HCT116 (cell line): ENCODE measurements around the gene RYR3. TPM values are rescaled to one million over a fixed set of nuclear protein-coding genes. Genes with fewer than 3 reads are reported as not detected.

Source experiments
- ATAC-seq: fragments of 200-7000 bp; cut with Tn5 transposase; 2 replicates; pipeline ENCODE4 v1.9.1; 2020; ENCODE audit warnings: mild to moderate bottlenecking, moderate library complexity
- BruUV-seq: library from RNA; stranded (reverse); fragments of 400-500 nt; replicated peaks from 2 replicates; lab custom pipeline; 2021; lab: Mats Ljungman, UMichigan
- CTCF ChIA-PET: fragments of 300-600 bp; sonication (Branson Sonifier 250); formaldehyde crosslinking; loops from one replicate; lab custom pipeline; 2021; ENCODE audit warnings: antibody characterized with exemption; lab: Charles Lee
- POLR2A ChIA-PET: fragments of 300-600, 350-600 bp; sonication (Branson Sonifier 250); formaldehyde crosslinking; loops from one replicate; lab custom pipeline; 2021; ENCODE audit warnings: antibody characterized with exemption; lab: Charles Lee
- RAD21 ChIA-PET, 2 experiments: fragments of 300-600 bp; sonication (Branson Sonifier 250); formaldehyde crosslinking; loops; one replicate each; lab custom pipeline; 2023; ENCODE audit warnings: low total read pairs in 2 of 2; ENCODE audit not compliant: uncharacterized antibody in 2 of 2, unreplicated experiment in 2 of 2, low non-redundant PET in 1 of 2; lab: Charles Lee
- DNase-seq: peaks from one replicate; pipeline ENCODE4 v3.0.0-alpha.2; 2010; ENCODE audit warnings: low read depth, low spot score
- H2AFZ ChIP-seq: fragments of 200-600 bp; shearing (Covaris generic), sonication (generic); 2 replicates; pipeline ENCODE4 v1.6.1; 2017; ENCODE audit warnings: low read depth, mixed run types, mixed read lengths, antibody characterized with exemption, low read length; ENCODE audit not compliant: poor library complexity, severe bottlenecking
- H3K27ac ChIP-seq: 2 replicates; pipeline ENCODE4 v1.5.1; 2012; ENCODE audit warnings: low read depth, low read length
- H3K27me3 ChIP-seq: fragments of 200-600 bp; sonication (generic); 2 replicates; pipeline ENCODE4 v1.6.1; 2016; ENCODE audit warnings: mixed run types, low read length, mixed read lengths; ENCODE audit not compliant: insufficient read depth
- H3K36me3 ChIP-seq, 2 experiments: fragments of 200-500 bp in 1 of 2; fragments of 200-600 bp in 1 of 2; sonication (Bioruptor generic) in 1 of 2; sonication (generic) in 1 of 2; 2 replicates each; pipeline versions ENCODE4 v1.5.1 to v1.6.1; 2014 to 2016; ENCODE audit warnings: low read length in 2 of 2, inconsistent platforms in 1 of 2, mixed read lengths in 1 of 2, mixed run types in 1 of 2; ENCODE audit not compliant: insufficient read depth in 2 of 2, control insufficient read depth in 1 of 2
- H3K4me1 ChIP-seq, 2 experiments: fragments of 200-600 bp in 1 of 2; sonication (generic) in 1 of 2; 2 replicates each; pipeline versions ENCODE4 v1.5.1 to v1.6.1; 2012 to 2017; ENCODE audit warnings: low read length in 2 of 2, inconsistent platforms in 1 of 2, mild to moderate bottlenecking in 1 of 2, mixed read lengths in 1 of 2, mixed run types in 1 of 2, moderate library complexity in 1 of 2; ENCODE audit not compliant: insufficient read depth in 2 of 2, control insufficient read depth in 1 of 2
- H3K4me2 ChIP-seq: fragments of 200-600 bp; sonication (generic); 2 replicates; pipeline ENCODE4 v1.6.1; 2017; ENCODE audit warnings: mixed run types, low read length, mixed read lengths
- H3K4me3 ChIP-seq, 2 experiments: fragments of 200-600 bp in 1 of 2; sonication (generic) in 1 of 2; replicated peaks in 1 of 2; 2 replicates each; pipeline ENCODE4 v1.5.1; 2011 to 2016; ENCODE audit warnings: low read length in 2 of 2, control low read depth in 1 of 2, low read depth in 1 of 2, mild to moderate bottlenecking in 1 of 2, mixed read lengths in 1 of 2, mixed run types in 1 of 2
- H3K79me2 ChIP-seq: fragments of 200-600 bp; sonication (generic); 2 replicates; pipeline ENCODE4 v1.6.1; 2017; ENCODE audit warnings: mild to moderate bottlenecking, mixed run types, low read length, moderate library complexity, mixed read lengths; ENCODE audit not compliant: insufficient read depth
- H3K9ac ChIP-seq: fragments of 200-600 bp; sonication (generic); 2 replicates; pipeline ENCODE4 v1.6.1; 2016; ENCODE audit warnings: low read length, mixed read lengths
- H3K9me2 ChIP-seq: fragments of 200-600 bp; sonication (generic), shearing (Covaris generic); 2 replicates; pipeline ENCODE4 v1.6.1; 2017; ENCODE audit warnings: mixed run types, mild to moderate bottlenecking, moderate library complexity; ENCODE audit not compliant: insufficient read depth
- H3K9me3 ChIP-seq, 2 experiments: fragments of 200-500 bp in 1 of 2; fragments of 200-600 bp in 1 of 2; sonication (Bioruptor generic) in 1 of 2; sonication (generic) in 1 of 2; 2 replicates each; pipeline ENCODE4 v1.6.1; 2014 to 2017; ENCODE audit warnings: low read length in 2 of 2, mixed read lengths in 2 of 2, inconsistent platforms in 1 of 2, low read depth in 1 of 2, mild to moderate bottlenecking in 1 of 2, mixed run types in 1 of 2, moderate library complexity in 1 of 2; ENCODE audit not compliant: control insufficient read depth in 1 of 2, insufficient read depth in 1 of 2
- H4K20me1 ChIP-seq: fragments of 200-600 bp; sonication (generic), shearing (Covaris generic); 2 replicates; pipeline ENCODE4 v1.6.1; 2017; ENCODE audit warnings: mixed run types, mild to moderate bottlenecking, moderate library complexity; ENCODE audit not compliant: insufficient read depth
- CBX3 ChIP-seq: IDR thresholded peaks from 2 replicates; pipeline ENCODE4 v1.6.1; 2012; ENCODE audit warnings: low read depth
- CEBPB ChIP-seq: IDR thresholded peaks from 2 replicates; pipeline ENCODE4 v1.6.1; 2012; ENCODE audit warnings: low read depth
- ELF1 ChIP-seq: IDR thresholded peaks from 2 replicates; pipeline ENCODE4 v1.6.1; 2012; ENCODE audit warnings: low read depth, borderline replicate concordance
- EZH2 ChIP-seq: fragments of 200-600 bp; sonication (generic); IDR thresholded peaks from 2 replicates; pipeline ENCODE4 v1.6.1; 2017; ENCODE audit warnings: antibody characterized with exemption, mixed run types
- JUND ChIP-seq: IDR thresholded peaks from 2 replicates; pipeline ENCODE4 v1.6.1; 2012
- RAD21 ChIP-seq: IDR thresholded peaks from 2 replicates; pipeline ENCODE4 v1.6.1; 2012; ENCODE audit warnings: low read depth, mild to moderate bottlenecking
- SIN3A ChIP-seq: IDR thresholded peaks from 2 replicates; pipeline ENCODE4 v1.6.1; 2012; ENCODE audit warnings: low read depth
- SP1 ChIP-seq: IDR thresholded peaks from 2 replicates; pipeline ENCODE4 v1.6.1; 2012; ENCODE audit warnings: low read depth
- SRF ChIP-seq: IDR thresholded peaks from 2 replicates; pipeline ENCODE4 v1.6.1; 2012; ENCODE audit warnings: low read depth
- ZNF274 ChIP-seq: fragments of 200-500 bp; sonication (Bioruptor generic); IDR thresholded peaks from 2 replicates; pipeline ENCODE4 v1.6.1; 2014; ENCODE audit warnings: mild to moderate bottlenecking, low read depth, low read length, inconsistent platforms
- intact Hi-C: fragments of 100-400 bp; cut with micrococcal nuclease; formaldehyde crosslinking; loops from 2 replicates; pipeline ENCODE4 v1.10.0; 2022
- total RNA-seq: library from RNA; stranded (reverse); gene quantifications from one replicate; pipeline ENCODE4 v1.2.1, GENCODE V29; 2021; ENCODE audit not compliant: unreplicated experiment

RYR3 gene
- total RNA-seq, 1 experiment from 2014 or later, result not detected

DNA sequence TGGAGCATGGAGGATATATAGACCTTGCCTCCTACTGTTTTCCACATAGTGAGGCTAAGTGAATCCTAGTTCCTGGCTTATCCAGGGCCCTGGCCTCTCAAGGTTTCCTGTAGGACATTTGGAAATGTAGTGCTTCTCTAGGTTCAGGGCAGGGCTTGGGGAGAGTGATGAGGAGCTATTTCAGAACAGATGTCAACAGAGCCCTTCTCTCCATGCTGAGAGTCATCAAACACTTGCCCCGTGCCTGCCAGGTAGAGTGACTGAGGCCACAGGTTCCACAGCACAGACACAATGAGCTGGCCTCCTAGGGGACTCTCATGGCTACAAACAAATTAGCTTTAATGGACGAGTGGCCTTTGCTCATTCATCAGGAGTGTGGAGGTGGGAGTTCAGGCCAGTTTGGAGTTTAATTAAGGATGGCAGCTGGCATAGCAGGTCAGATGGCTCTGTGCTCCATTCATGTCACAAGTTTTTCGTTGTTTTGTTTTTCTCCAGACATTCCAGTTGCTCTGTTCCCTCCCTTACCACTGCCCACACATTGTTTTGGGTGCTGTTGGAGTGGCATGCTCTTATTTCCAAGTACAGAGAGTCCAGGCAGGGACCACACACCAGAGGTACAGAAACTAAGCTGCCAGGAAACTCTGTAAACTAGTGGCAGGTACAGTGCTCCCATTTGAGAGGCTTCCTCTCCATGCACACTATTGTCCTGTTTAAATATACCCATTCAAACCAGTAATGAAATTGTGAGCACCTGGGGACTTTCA lies 189.8 kb downstream of the RYR3 start:
- intact Hi-C loops, result no loop called here
- H4K20me1 ChIP-seq, result no peaks in the 10 kb centered on the region
- DNase-seq (no peak), ATAC-seq (no peak)
- no peaks in the 10 kb centered on the region for H3K79me2 ChIP-seq
- BruUV-seq, result no TSS peak
- no peak overlapping the region for H2AFZ ChIP-seq
- H3K9me3 ChIP-seq, result no peaks in the 10 kb centered on the region
- RAD21 ChIA-PET, result no interaction called here
- POLR2A ChIA-PET, result no interaction called here
- peaks cover 75% of the 10 kb centered on the region for H3K27me3 ChIP-seq
- H3K4me2 ChIP-seq, result no peak overlapping the region
- no peak overlapping the region for H3K4me3 ChIP-seq
- no peaks in the 10 kb centered on the region for H3K9me2 ChIP-seq
- H3K4me1 ChIP-seq, result no peaks in the 10 kb centered on the region
- H3K27ac ChIP-seq, result no peak overlapping the region
- CTCF ChIA-PET, result no interaction called here
- H3K36me3 ChIP-seq, result no peaks in the 10 kb centered on the region
- H3K9ac ChIP-seq, result no peak overlapping the region
- TF ChIP-seq ELF1, result no peak
- no peak for TF ChIP-seq CBX3
- TF ChIP-seq RAD21, result no peak
- TF ChIP-seq EZH2, result no peak
- TF ChIP-seq SRF, result no peak
- no peak for TF ChIP-seq CEBPB
- TF ChIP-seq JUND, result no peak
- no peak for TF ChIP-seq ZNF274
- TF ChIP-seq SP1, result no peak
- TF ChIP-seq, all 23 proteins: peak for 0

DNA sequence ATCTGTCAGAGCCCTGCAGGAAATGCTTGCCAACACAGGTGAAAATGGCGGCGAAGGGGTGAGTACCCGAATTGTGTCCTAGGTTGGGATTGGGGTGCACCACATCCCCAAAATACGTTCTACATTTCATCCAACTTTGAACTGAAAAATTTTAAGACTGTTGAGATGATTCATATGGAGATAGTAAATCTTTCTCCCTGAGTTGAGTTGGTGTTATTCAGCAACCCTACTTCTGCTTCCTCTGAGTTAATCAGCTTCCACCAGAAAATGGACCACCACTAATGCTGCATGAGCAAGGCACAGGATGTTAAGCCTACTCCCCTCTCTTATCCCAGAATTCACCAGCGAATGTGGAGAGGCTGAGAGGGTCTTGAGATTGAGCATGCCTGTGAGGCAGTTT lies 192.9 kb downstream of the RYR3 start:
- H3K4me3 ChIP-seq, result no peak overlapping the region
- H3K9me2 ChIP-seq, result no peaks in the 10 kb centered on the region
- no peaks in the 10 kb centered on the region for H3K9me3 ChIP-seq
- CTCF ChIA-PET, result no interaction called here
- H3K79me2 ChIP-seq, result no peaks in the 10 kb centered on the region
- TF ChIP-seq CEBPB (no peak), SIN3A (no peak)
- no TSS peak for BruUV-seq
- H3K27ac ChIP-seq, result no peak overlapping the region
- ATAC-seq (no peak), DNase-seq (no peak)
- H4K20me1 ChIP-seq, result no peaks in the 10 kb centered on the region
- H3K4me1 ChIP-seq, result no peaks in the 10 kb centered on the region
- POLR2A ChIA-PET, result no interaction called here
- no peak overlapping the region for H3K4me2 ChIP-seq
- H3K36me3 ChIP-seq, result no peaks in the 10 kb centered on the region
- no peak overlapping the region for H3K9ac ChIP-seq
- intact Hi-C loops, result no loop called here
- peaks cover 69% of the 10 kb centered on the region for H3K27me3 ChIP-seq
- RAD21 ChIA-PET, result no interaction called here
- no peak overlapping the region for H2AFZ ChIP-seq
